Stimulated activated CD4-positive, alpha-beta T cell treated with anti-CD3 and anti-CD28 coated beads, Interleukin-4, amount 100 ng/mL, for 4 hours (primary cell): ENCODE data around the gene PRKD1.
"Not testable (repeated sequence)": the region's sequence is repeated elsewhere in the genome, so short reads cannot be mapped to it uniquely, and the experiment has no call there.

ENCODE experiments used
- DNase-seq, 2 experiments: peaks; one replicate each; pipeline ENCODE4 v3.0.0-alpha.2; 2020

The PRKD1 gene

DNA sequence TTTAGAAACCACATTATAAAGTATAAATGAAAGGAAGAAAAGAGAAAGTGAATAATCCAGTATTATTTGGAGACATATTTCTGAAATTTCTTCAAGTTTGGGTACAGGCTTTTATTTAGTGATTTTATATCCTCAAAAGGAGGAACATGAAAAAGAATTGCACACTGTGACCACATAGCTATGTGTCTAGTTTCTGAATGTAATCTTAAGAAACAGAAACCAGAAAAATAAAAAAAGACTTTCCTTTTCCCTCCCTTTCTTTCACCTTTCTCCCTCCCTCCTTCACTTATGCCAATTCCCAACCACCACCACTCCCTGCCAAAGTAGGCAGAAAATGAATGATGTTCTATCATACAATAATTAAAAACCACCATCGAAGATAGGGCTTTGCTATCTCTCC lies 189.6 kb downstream of the PRKD1 start:
- DNase-seq = no peak

DNA sequence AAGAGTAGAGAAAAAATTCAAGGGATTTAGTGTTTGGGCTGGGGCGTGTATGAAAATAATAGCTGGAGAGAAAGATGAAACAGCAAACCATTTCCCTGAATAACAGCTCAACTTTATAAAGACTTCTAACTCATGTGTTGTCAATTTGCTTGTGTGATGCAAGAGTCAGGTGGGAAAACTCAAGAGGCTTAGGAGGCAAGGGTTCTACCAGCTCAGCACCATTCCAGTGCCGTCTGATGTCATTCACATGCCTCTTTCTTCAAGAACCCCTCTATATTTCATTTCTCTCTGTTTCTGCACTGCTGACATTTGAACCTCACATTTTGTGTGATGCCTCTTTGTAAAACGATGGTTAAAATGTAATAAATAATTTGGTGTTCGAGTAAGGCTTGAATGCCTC lies 192.2 kb downstream of the PRKD1 start:
- DNase-seq = no peak

DNA sequence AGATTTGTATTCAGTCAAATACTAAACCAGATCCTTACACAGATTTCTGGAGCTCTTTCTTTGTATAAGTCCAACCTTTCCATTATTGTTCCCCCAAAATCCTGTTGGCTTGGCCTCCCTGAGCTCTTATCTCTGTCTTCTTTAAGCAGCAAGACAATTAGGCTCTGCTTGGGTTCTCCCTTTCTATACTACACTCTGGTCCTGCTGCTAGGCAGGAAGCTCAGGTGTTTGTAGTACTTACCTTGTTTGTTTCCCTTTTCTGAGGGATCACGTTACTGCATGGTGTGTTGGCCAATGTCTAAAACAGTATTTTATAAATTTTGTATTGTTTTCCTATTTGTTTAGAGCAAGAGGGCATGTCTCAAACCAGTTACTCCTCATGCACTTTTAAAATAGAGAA lies 192.9 kb downstream of the PRKD1 start:
- no peak for DNase-seq

DNA sequence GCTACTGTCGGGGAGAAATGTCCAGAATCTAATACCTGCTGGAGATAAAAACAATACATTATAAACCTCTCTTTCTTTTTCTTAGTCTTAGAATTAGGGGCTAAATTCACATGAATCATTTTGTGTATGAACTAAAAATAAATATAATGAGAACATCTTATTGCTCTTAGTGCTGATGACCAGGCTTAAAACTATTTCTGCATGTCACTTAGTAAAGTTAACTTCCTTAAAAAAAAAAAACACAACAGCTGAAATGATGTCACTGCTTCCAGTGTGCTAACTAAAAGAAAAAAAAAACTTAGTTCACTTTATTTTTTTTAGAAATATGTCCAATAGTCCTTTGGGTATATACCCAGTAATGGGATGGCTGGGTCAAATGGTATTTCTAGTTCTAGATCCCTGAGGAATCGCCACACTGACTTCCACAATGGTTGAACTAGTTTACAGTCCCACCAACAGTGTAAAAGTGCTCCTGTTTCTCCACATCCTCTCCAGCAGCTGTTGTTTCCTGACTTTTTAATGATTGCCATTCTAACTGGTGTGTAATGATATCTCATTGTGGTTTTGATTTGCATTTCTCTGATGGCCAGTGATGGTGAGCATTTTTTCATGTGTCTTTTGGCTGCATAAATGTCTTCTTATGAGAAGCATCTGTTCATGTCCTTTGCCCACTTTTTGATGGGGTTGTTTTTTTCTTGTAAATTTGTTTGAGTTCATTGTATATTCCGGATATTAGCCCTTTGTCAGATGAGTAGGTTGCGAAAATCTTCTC lies 200.9 kb downstream of the PRKD1 start:
- not testable (repeated sequence) for DNase-seq

DNA sequence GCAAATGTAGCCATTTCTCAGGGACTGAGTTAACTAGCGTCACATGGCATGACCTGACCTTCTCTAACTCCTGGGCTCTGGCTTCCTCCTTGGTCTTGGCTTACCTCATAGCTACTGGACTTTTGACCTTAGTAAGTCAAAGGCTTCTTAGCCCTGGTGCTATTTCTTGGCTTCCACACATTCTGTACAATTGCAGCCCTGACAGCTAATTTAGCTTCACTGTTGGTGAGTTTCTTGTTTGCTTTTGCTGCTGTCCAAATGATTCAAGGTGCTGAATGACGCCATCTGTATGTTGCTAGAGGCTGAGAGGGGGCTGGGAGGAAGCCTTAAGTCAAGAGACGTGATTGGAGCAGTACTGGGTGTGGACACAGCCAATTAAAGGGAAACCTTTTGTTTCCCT lies 202.7 kb downstream of the PRKD1 start:
- no peak for DNase-seq

DNA sequence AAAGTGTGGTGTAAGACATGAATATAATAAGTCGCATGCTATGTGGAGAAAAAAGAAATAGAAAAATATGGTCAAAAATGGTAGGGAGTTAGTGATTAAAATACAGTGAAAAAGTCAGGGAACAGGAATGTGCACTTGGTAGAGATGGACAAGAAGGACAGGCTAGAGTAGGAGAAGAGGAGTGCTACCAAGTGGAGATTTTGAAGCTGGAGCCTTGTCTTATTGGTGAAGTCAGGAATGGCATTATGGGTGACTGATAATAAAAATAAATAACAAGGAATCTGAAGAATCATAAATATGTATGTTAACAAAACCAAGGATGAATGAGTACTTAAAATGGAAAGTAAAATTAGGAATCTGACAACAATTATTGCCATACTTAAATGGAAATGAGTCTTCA lies 204.8 kb downstream of the PRKD1 start:
- no peak for DNase-seq

DNA sequence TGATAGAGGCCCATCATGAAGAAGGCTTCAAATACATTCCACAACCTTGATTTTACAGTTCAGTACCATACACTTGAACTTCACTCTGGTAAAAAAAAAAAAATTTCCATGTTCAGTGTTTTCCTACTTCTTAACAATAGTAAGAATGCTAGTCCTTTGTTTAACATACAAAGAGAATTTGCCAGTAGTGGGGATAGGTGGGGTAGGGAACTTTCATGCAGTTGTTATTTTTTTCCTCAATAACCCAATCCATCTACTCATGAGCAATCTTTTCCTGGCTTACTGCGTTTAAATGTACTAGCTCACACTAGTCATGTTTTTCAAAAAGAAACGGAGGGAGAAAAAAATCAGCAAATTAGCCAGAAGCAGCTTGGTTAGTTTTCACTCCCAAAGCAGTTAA lies 206.1 kb downstream of the PRKD1 start:
- no peak for DNase-seq

DNA sequence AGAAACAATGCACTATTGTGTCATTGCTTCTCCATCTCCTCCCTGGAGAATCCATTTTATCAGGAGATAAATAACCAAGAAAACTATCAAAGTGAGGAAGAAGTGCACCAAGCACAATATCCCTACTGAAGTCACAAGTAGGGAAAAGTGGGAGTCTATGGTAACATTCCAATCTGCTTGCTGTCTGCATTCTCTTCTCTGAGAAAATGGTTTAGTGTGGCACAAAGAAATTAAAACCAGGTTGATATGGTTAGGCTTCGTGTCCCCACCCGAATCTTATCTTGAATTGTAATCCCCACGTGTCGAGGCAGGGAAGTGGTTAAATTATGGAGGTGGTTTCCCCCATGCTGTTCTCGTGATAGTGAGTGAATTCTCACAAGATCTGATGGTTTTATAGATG lies 209.7 kb downstream of the PRKD1 start:
- no peak for DNase-seq

DNA sequence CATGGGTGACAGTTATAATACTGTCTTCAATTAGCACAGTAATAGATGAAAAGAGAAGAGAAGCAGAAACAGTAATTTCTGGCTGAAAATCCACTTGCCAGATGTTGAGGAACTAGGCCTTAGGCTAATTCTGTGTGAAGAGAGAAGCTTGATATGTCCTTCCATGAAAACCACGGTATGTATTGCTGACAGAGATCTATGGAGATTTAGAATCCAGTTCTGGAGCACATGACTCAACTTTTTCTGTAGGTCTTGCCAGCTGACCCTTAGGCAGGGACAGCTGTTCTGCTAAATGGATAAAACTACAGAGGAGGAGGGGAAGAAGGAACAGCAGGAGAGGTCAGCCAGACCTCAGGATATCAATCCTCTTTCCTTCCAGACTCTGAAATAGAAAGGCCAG lies 211.5 kb downstream of the PRKD1 start:
- DNase-seq = no peak

DNA sequence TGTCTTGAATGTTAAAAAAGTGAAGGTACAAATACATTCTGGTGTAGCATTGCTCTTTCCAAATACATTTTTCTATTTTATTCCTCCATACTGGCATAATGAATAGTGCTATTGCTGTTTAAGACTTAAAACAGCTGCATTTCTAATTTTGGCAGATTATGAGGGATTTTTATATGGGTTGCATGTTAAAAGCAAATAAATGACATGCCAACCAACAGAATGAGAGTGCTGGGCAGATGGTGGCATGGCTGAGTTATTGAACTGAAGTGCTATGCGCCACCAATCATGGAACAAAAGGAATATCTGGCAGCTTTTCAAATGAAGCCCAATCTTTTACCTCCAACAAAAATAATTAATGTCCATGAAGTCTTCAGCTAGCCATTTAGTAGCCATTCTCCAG lies 215.0 kb downstream of the PRKD1 start:
- DNase-seq = no peak

DNA sequence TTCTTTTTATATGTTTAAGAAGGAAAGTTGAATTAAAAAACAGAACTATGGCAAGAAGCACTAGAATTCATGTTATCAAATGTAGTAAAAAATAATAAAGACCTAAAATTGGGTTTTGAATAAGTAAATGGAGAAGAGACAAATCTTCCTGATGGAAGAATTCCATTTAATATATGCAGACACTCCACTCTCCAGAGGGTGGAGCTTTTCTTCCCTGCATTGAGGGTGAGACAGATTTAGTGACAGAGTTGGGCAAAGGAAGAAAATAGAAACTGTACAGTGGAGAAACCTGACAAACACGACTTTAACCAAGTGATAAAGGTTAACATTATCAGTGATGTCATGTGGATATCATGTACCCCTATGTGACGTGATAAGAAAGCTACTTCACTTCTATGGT lies 217.6 kb downstream of the PRKD1 start:
- no peak for DNase-seq

DNA sequence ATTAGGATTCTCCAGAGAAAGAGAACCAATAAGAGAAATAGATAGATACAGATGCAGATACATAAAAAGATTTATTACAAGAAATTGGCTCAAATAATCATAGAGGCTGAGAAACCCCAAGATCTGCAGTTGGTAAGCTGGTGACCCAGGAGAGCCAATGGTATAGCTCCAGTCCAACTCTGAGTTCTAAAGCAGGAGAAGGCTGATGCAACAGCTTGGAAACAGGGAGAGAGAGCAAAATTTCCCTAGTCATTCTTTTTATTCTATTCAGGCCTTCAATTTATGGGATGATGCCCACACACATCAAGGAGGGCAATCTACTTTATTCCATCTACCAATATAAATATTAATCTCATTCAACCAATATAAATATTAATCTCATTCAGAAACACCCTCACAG lies 218.2 kb downstream of the PRKD1 start:
- no peak for DNase-seq

DNA sequence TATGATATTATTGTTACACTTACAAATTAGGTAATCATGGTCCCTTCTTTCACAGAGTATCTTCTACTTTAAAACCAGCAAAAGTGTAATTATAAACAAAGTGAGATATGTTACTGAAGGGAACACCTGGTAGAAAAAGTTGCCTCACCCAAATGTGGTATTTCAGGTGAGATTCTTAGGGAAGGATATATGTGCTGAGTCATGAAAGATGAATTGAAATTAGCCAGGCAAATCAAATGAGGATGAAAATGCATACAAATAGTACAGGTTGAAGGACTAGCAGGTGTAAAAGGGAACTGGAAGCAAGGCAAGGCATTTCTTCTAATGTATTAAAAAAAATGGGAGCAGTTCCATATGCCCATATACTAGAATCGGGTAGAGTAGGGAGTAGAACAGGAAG lies 220.9 kb downstream of the PRKD1 start:
- DNase-seq = no peak

DNA sequence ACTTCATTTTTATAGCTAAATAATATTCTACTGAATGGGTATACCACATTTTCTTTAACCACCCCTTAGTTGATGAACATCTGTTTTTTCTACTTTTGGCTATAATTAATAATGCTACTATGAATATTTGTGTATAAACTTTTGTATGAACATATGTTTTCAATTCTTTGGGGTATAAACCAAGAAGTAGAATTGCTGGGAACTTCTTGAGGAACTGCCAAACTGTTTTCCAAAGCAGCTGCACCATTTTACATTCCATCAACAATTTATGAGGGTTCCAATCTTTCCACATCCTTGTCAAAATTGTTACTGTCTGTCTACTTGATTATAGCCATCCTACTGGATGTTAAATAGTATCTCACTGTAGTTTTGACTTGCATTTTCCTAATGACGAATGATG lies 221.8 kb downstream of the PRKD1 start:
- DNase-seq = no peak

DNA sequence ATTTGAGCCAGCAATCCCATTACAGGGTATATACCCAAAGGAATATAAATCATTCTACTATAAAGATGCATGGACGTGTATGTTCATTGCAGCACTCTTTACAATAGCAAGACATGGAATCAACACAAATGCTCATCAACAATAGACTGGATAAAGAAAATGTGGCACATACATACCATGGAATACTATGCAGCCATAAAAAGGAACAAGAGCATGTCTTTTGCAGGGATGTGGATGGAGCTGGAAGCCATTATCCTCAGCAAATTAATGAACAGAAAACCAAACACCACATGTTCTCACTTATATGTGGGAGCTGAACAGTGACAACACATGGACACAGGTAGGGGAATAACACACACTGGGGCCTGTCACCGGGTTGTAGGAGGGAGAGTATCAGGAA lies 238.1 kb downstream of the PRKD1 start:
- DNase-seq = not testable (repeated sequence)

DNA sequence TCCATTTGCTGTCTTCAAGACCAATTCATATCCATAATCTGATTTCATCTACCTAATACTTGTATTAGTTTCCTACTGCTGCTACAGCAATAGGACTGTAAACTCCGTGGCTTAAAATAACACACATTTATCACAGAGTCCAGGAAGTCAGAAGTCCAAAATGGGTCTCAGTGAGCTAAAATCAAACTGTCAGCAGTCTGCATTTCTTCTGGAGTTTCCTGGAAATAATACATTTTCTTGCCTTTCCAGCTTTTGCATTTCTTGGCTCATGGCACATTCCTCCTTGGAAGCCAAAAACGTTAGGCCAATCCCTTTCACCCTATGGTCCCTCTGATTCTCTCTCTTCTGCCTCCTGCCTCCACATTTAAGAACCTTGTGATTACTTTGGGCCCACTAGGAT lies 239.8 kb downstream of the PRKD1 start:
- no peak for DNase-seq

DNA sequence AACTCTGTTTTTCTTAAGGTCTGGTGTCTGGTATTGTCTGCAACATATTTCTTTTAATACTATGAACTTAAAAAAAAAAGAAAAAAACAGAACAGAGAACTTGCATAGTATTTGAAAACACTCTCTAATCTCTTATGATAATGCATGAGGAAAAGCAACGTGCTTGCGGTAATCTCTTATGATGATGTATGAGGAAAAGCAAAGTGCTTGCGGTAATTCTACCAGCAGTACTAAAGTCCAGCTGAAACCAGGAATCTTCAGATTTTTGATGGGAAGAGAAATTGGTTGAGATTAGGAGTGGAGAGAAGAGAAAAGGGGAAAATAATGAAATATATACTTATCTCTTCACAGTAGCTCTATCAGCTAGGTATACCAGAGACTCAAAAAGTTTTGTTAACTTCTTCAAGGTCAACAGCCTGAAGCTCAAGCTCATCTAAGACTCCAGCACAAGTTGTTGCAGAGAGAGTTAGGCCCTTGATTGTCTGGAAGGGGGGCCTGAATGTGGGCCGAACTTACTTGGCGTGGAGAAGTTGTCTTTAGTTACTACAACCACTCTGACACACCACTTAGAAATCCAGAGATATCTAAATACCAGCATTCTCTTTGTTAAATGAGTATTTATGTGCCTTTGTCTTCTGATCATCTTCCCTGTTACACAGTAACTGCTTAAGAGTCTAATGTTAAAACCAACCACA lies 240.4 kb downstream of the PRKD1 start:
- no peak for DNase-seq

DNA sequence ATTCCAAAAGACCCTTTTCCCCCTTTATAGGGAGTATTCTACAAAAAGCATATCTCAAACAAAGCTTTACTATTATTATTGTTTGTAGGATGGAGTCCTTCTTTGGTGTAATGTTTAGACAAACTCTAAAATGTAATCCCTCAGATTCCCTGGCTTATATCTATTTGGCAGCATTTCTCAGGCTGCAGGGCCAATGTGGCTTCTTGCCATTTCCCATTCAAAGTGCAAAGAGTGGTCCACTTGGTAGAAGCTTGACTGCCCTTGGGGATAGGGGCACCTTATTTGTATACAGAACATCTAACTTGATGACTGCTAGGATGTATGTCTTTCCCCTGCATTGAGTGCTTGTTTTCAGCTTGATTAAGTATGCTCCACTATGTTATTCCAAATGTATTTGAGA lies 242.7 kb downstream of the PRKD1 start:
- no peak for DNase-seq

DNA sequence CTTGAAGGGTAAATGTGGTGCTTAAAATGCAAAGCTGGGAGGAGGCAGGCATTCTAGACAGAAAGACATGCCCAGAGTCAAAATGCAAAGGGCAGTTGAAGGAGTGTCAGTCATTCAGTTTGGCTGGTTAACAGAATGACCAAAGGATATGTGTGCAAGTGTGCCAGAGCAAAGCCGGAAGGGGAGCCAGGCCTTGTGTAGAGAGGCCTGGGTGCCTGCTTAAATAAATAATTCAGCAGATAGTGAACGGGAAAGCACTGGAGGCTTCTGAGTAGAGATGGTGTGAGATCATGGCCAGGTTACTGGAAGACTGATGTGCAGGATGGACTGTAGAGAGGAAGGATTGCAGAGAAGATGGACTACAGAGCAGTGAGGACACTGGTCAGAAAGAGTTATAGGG lies 244.9 kb downstream of the PRKD1 start:
- DNase-seq = no peak

DNA sequence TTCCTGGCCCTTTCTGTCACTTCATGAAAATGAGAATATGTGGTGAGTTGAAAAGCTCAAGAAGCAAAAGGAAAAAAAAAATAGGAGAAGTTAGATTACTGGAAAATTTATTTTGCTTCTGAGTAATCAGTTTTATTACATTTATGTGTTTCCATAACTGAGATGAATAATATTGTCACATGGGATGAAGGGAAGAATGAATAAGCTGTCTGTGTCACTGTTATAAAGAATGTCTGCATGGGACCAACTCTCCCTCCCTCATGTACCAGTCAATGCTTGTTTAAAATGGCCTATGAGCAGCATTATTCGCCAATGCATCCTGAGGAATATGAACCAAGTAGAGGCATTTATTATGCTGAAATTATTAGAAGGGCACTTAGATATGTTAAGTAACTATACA lies 246.3 kb downstream of the PRKD1 start:
- no peak for DNase-seq

DNA sequence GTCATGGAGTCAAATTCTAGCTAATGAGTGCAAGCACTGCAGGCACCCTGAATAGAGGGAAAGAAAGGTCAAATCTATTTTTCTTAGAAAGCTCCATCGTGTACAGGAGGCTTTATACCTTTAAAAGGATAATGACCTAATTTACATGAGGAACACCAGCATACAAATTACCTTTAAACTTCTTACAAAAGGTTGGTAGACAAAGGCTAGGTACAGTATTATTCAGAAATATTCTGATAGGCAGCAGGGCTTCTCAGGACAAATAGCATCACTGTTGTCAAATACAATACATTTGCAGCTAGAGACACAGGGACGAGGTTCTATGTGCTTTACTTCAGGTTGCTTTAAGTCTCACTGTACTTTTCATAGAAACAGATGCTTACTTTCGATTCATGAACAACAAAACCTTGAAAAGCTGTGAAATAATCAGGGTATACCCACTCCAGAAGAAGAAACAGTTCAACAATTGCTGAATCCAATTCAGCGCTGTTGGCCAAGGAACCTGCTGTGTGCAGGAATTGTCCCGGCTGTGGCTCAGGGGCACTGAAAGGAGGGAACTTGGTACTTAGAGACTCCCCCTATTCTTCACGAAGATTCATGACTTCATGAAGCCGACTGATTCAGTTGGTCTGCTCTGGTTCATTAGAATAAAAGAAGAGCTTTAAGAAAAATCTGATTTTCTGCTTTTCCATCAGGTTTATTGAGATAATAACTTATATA lies 252.9 kb downstream of the PRKD1 start:
- no peak for DNase-seq

DNA sequence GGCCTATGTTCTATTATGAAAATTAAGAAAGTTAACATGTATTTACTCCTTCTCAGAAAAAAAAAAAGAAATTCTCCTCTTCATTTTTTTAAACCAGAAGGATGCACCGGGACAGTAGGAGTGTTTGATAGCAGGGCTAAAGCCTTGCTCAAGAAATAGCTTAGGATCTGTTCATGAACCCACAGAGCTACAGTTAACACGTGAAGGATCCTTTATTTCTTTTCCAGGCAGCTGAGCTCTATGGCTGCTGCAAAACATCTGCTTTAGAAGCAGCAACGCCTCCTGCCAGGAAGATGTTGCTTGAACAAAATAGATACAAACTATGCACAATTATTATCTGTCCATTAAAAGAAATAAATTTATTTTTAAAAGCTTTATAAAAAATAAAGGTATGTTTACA lies 254.8 kb downstream of the PRKD1 start:
- DNase-seq = no peak

DNA sequence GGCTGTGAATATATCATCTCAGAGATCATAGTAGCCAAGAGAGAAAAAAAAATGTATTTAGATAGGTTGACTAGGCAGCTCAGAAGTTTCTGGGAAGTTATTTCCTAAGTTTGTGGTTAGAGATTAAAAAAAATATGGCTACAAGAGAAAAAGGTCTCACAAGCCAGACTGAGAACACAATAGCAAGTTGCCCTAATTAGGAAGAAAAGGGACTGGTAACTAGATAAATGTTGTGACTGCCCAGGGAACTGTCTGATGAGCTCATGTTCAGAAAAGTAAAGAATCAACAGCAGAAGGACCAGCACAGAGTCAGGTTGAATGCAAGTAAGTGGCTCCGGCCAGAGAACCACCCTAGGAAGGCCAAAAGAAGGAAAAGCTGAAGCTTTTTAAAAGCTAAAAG lies 256.6 kb downstream of the PRKD1 start:
- DNase-seq = no peak

DNA sequence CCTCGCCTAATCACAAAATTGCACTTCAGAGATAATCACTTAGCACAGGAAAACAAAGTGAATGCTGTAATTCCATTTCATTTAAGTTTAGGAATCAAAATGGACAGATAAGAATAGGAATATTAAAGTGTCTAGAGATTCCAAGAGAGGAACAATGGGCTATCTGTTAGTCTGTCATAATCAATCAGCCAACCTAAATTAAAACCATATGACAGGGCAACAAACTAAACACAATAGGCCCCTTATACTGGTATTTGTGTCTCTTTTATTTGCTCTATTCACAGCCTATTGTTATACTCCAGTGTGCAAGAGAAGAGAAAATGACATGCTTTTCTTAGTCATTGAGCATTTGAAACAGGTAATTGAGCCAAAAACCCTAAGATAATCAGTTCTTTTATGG lies 259.4 kb downstream of the PRKD1 start:
- DNase-seq = no peak
